Breast epithelium (tissue), 3 donors: ENCODE data around the gene CFAP298.

Experiments
- POLR2A ChIP-seq: fragments of 450-650 bp; IDR thresholded peaks from one replicate; pipeline ENCODE4 v1.6.1; 2016; ENCODE audit warnings: antibody characterized with exemption, mild to moderate bottlenecking, moderate library complexity
- POLR2AphosphoS5 ChIP-seq, 3 donors: sonication (generic); formaldehyde crosslinking; IDR thresholded peaks; one replicate each; pipeline ENCODE4 v1.6.1; 2017; ENCODE audit warnings: antibody characterized with exemption in 3 of 3
- TF ChIP-seq, protein P1 (sequence below), 3 donors: fragments of 450-650 bp; IDR thresholded peaks; one replicate each; pipeline ENCODE4 v1.5.1; 2016 to 2017; ENCODE audit warnings: antibody characterized with exemption in 3 of 3, mild to moderate bottlenecking in 3 of 3, moderate library complexity in 3 of 3

DNA sequence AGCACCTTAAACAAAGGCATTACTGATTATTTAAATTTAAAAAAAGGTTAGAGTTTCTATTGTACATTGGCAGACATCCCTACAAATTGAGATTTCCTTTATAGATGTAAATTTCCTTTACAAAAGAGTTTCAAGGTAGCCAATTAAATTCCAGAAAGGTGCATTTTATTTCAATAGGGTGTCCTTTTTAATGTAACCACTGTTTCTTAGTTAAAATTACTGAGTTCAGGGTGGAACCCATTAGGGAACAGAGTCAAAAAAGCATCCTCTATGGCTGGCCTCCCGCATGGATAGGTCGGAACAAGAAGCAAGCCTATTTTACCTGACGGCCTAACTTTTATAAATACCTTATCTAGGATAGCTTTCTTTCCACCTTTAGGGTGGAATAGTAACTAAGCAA is 51.3 kb downstream of the CFAP298 start:
- TF ChIP-seq, protein P1, sequence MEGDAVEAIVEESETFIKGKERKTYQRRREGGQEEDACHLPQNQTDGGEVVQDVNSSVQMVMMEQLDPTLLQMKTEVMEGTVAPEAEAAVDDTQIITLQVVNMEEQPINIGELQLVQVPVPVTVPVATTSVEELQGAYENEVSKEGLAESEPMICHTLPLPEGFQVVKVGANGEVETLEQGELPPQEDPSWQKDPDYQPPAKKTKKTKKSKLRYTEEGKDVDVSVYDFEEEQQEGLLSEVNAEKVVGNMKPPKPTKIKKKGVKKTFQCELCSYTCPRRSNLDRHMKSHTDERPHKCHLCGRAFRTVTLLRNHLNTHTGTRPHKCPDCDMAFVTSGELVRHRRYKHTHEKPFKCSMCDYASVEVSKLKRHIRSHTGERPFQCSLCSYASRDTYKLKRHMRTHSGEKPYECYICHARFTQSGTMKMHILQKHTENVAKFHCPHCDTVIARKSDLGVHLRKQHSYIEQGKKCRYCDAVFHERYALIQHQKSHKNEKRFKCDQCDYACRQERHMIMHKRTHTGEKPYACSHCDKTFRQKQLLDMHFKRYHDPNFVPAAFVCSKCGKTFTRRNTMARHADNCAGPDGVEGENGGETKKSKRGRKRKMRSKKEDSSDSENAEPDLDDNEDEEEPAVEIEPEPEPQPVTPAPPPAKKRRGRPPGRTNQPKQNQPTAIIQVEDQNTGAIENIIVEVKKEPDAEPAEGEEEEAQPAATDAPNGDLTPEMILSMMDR (IDR thresholded peaks at IDR 0.05): no peak
- TF ChIP-seq POLR2A (no peak), POLR2AphosphoS5 (IDR thresholded peaks at IDR 0.05) (no peak)
